Glomerular visceral epithelial cell (primary cell): ENCODE data around the gene UBR3.
"Not testable (repeated sequence)": the region's sequence is repeated elsewhere in the genome, so short reads cannot be mapped to it uniquely, and the experiment has no call there.

Experiments
- DNase-seq: peaks from one replicate; pipeline ENCODE4 v3.0.0-alpha.2; 2016; ENCODE audit errors: extremely low spot score

Gene UBR3

GRCh38 chr2:169822036-169822435, 5.2 kb upstream of the UBR3 start:
- DNase-seq: no peak

GRCh38 chr2:169822785-169823392, 4.4 kb upstream of the UBR3 start:
- no peak for DNase-seq

- DNase-seq: no peak
These were observed 3.3 kb upstream of the UBR3 start for GRCh38 chr2:169823996-169824372.

GRCh38 chr2:169824373-169825333, 2.6 kb upstream of the UBR3 start, which contains the start of gene METTL5:
TSS of gene METTL5 (minus strand) at chr2:169824905. CDS start at chr2:169824597, 308 bp downstream.
- peak; percentile 86 for DNase-seq

GRCh38 chr2:169828141-169828811, 1.0 kb downstream of the UBR3 start:
- peak; percentile 44 for DNase-seq

- no peak for DNase-seq
These were observed 7.1 kb downstream of the UBR3 start for GRCh38 chr2:169834401-169834800.

- DNase-seq: no peak
These were observed 11.7 kb downstream of the UBR3 start for GRCh38 chr2:169838743-169839489.

GRCh38 chr2:169839954-169840746, 12.9 kb downstream of the UBR3 start:
- DNase-seq: no peak

- no peak for DNase-seq
These were observed 13.5 kb downstream of the UBR3 start for GRCh38 chr2:169840747-169841142.

- not testable (repeated sequence) for DNase-seq
These were observed 14.4 kb downstream of the UBR3 start for GRCh38 chr2:169841625-169842024.

- DNase-seq: no peak
These were observed 17.8 kb downstream of the UBR3 start for GRCh38 chr2:169845016-169845415.

GRCh38 chr2:169848959-169849693, 21.9 kb downstream of the UBR3 start:
- DNase-seq: not testable (repeated sequence)

- DNase-seq: no peak
These were observed 22.5 kb downstream of the UBR3 start for GRCh38 chr2:169849710-169850109.

- no peak for DNase-seq
These were observed 25.9 kb downstream of the UBR3 start for GRCh38 chr2:169853041-169853668.

- not testable (repeated sequence) for DNase-seq
These were observed 28.3 kb downstream of the UBR3 start for GRCh38 chr2:169855281-169856258.

- DNase-seq: no peak
These were observed 32.2 kb downstream of the UBR3 start for GRCh38 chr2:169859423-169859822.

- DNase-seq: no peak
These were observed 32.9 kb downstream of the UBR3 start for GRCh38 chr2:169860149-169860548.

- no peak for DNase-seq
These were observed 35.6 kb downstream of the UBR3 start for GRCh38 chr2:169862816-169863215.
